Large intestine (tissue), 3 donors: Measurements from ENCODE around the gene CER1. TPM values are rescaled to one million over a fixed set of nuclear protein-coding genes. Genes with fewer than 3 reads are reported as not detected.
A peak's percentile ranks its signal among the peaks of the same experiment; 100 is the strongest.

ENCODE experiments used
- DNase-seq, 2 donors: peaks; one replicate each; pipeline versions ENCODE4 v3.0.0 to v3.0.0-alpha.2; 2013
- H3K27ac ChIP-seq: one replicate; pipeline ENCODE4 v1.5.1; 2013; ENCODE audit warnings: low read length
- H3K27me3 ChIP-seq: 2 replicates; pipeline ENCODE4 v1.6.1; 2013; ENCODE audit warnings: low read length; ENCODE audit not compliant: control insufficient read depth, insufficient read depth
- H3K36me3 ChIP-seq: 2 replicates; pipeline ENCODE4 v1.6.1; 2013; ENCODE audit warnings: low read length; ENCODE audit not compliant: control insufficient read depth, insufficient read depth
- H3K4me1 ChIP-seq: one replicate; pipeline ENCODE4 v1.6.1; 2013; ENCODE audit warnings: low read length; ENCODE audit not compliant: control insufficient read depth, insufficient read depth
- H3K4me3 ChIP-seq: one replicate; pipeline ENCODE4 v1.5.1; 2013; ENCODE audit warnings: low read length
- H3K9me3 ChIP-seq: one replicate; pipeline ENCODE4 v1.6.1; 2013; ENCODE audit warnings: mild to moderate bottlenecking, low read depth, low read length, moderate library complexity; ENCODE audit not compliant: control insufficient read depth
- WGBS: methylation state at CpG from one replicate; pipeline ENCODE4 v1.1.5; 2013; ENCODE audit warnings: low lambda C conversion rate; ENCODE audit not compliant: insufficient coverage; 5-methylcytosine and 5-hydroxymethylcytosine counted together
- polyA plus RNA-seq: library from polyadenylated mRNA; unstranded; fragments of 120-200 nt; gene quantifications from one replicate; pipeline ENCODE4 v1.2.1, GENCODE V29; 2013

The CER1 gene
- polyA plus RNA-seq, 1 donor = 0.06 TPM

GRCh38 chr9:14719231-14719923 is 3.2 kb downstream of the CER1 start:
- Histone ChIP-seq H3K4me3 (no peak overlapping the region), H3K27ac (no peak overlapping the region), H3K27me3 (peaks cover 9% of the 10 kb centered on the region), H3K9me3 (no peaks in the 10 kb centered on the region), H3K4me1 (no peaks in the 10 kb centered on the region), H3K36me3 (no peaks in the 10 kb centered on the region)
- WGBS = 75% methylated on average over 4 of the region's 8 CpGs
- DNase-seq = no peak

GRCh38 chr9:14715102-14715501 is 7.4 kb downstream of the CER1 start:
- peaks cover 4% of the 10 kb centered on the region for H3K27me3 ChIP-seq
- H3K4me3 ChIP-seq = no peak overlapping the region
- H3K9me3 ChIP-seq = no peaks in the 10 kb centered on the region
- no peaks in the 10 kb centered on the region for H3K36me3 ChIP-seq
- DNase-seq = no peak
- 83% methylated on average over 1 of the region's 4 CpGs for WGBS
- no peak overlapping the region for H3K27ac ChIP-seq
- no peaks in the 10 kb centered on the region for H3K4me1 ChIP-seq

- Histone ChIP-seq H3K27me3 (peaks cover 2% of the 10 kb centered on the region), H3K9me3 (no peaks in the 10 kb centered on the region), H3K4me3 (no peak overlapping the region), H3K36me3 (no peaks in the 10 kb centered on the region), H3K4me1 (no peaks in the 10 kb centered on the region), H3K27ac (no peak overlapping the region)
- WGBS = 80% methylated on average over 1 of the region's 3 CpGs
- DNase-seq = no peak
These were observed 9.3 kb downstream of the CER1 start for GRCh38 chr9:14713187-14713767.

- H3K27ac ChIP-seq = no peak overlapping the region
- no peak overlapping the region for H3K4me3 ChIP-seq
- H3K4me1 ChIP-seq = no peaks in the 10 kb centered on the region
- no peak for DNase-seq
- H3K9me3 ChIP-seq = peaks cover 5% of the 10 kb centered on the region
- no peaks in the 10 kb centered on the region for H3K36me3 ChIP-seq
- no peaks in the 10 kb centered on the region for H3K27me3 ChIP-seq
These were observed 11.7 kb downstream of the CER1 start for GRCh38 chr9:14710804-14711203.

GRCh38 chr9:14706530-14707140 is 15.9 kb downstream of the CER1 start:
- DNase-seq = no peak
- Histone ChIP-seq H3K4me3 (no peak overlapping the region), H3K27me3 (no peaks in the 10 kb centered on the region), H3K27ac (no peak overlapping the region), H3K36me3 (no peaks in the 10 kb centered on the region), H3K9me3 (peaks cover 10% of the 10 kb centered on the region), H3K4me1 (no peaks in the 10 kb centered on the region)
- 89% methylated on average over 3 of the region's 5 CpGs for WGBS

GRCh38 chr9:14705079-14705478 is 17.5 kb downstream of the CER1 start:
- no peak for DNase-seq
- Histone ChIP-seq H3K27ac (no peak overlapping the region), H3K9me3 (peaks cover 10% of the 10 kb centered on the region), H3K36me3 (no peaks in the 10 kb centered on the region), H3K27me3 (no peaks in the 10 kb centered on the region), H3K4me1 (no peaks in the 10 kb centered on the region), H3K4me3 (no peak overlapping the region)

- Histone ChIP-seq H3K4me1 (no peaks in the 10 kb centered on the region), H3K9me3 (peaks cover 10% of the 10 kb centered on the region), H3K4me3 (no peak overlapping the region), H3K27me3 (no peaks in the 10 kb centered on the region), H3K36me3 (no peaks in the 10 kb centered on the region), H3K27ac (no peak overlapping the region)
- WGBS = no CpG with 5 or more reads among the region's 3 CpGs
- no peak for DNase-seq
These were observed 18.3 kb downstream of the CER1 start for GRCh38 chr9:14704281-14704680.

- no peaks in the 10 kb centered on the region for H3K36me3 ChIP-seq
- DNase-seq = no peak
- no peaks in the 10 kb centered on the region for H3K4me1 ChIP-seq
- peaks cover 10% of the 10 kb centered on the region for H3K9me3 ChIP-seq
- H3K4me3 ChIP-seq = no peak overlapping the region
- 60% methylated on average over 1 of the region's 4 CpGs for WGBS
- H3K27me3 ChIP-seq = no peaks in the 10 kb centered on the region
- no peak overlapping the region for H3K27ac ChIP-seq
These were observed 20.3 kb downstream of the CER1 start for GRCh38 chr9:14702200-14702720.

- H3K36me3 ChIP-seq = peaks cover 7% of the 10 kb centered on the region
- DNase-seq = peak; percentile 46 to 82
- peaks cover 4% of the 10 kb centered on the region for H3K4me1 ChIP-seq
- no CpG with 5 or more reads among the region's 50 CpGs for WGBS
- H3K4me3 ChIP-seq = peak within 1 kb of the TSS; percentile 63
- H3K9me3 ChIP-seq = no peaks in the 10 kb centered on the region
- no peaks in the 10 kb centered on the region for H3K27me3 ChIP-seq
- H3K27ac ChIP-seq = peak within 1 kb of the TSS; percentile 54
These were observed 29.2 kb downstream of the CER1 start, which contains the start of gene ZDHHC21 for GRCh38 chr9:14693251-14693861. Gene ZDHHC21, minus strand, starts transcription at chr9:14693432. Its CDS starts 19,092 bp downstream, at chr9:14674340.

GRCh38 chr9:14692470-14693250 is 29.9 kb downstream of the CER1 start:
- WGBS = 0% methylated on average over 1 of the region's 35 CpGs
- no peaks in the 10 kb centered on the region for H3K9me3 ChIP-seq
- peak; percentile 3 to 63 for DNase-seq
- H3K27me3 ChIP-seq = no peaks in the 10 kb centered on the region
- H3K4me1 ChIP-seq = peaks cover 4% of the 10 kb centered on the region
- H3K36me3 ChIP-seq = peaks cover 11% of the 10 kb centered on the region
- peak overlapping the region; percentile 63 for H3K4me3 ChIP-seq
- H3K27ac ChIP-seq = peak overlapping the region; percentile 54
